HCT116 (cell line): ENCODE data around the gene HCRTR2. TPM values are rescaled to one million over a fixed set of nuclear protein-coding genes. Genes with fewer than 3 reads are reported as not detected.

Experiments
- ATAC-seq: fragments of 200-7000 bp; cut with Tn5 transposase; 2 replicates; pipeline ENCODE4 v1.9.1; 2020; ENCODE audit warnings: mild to moderate bottlenecking, moderate library complexity
- BruUV-seq: library from RNA; stranded (reverse); fragments of 400-500 nt; replicated peaks from 2 replicates; lab custom pipeline; 2021; lab: Mats Ljungman, UMichigan
- CTCF ChIA-PET: fragments of 300-600 bp; sonication (Branson Sonifier 250); formaldehyde crosslinking; loops from one replicate; lab custom pipeline; 2021; ENCODE audit warnings: antibody characterized with exemption; lab: Charles Lee
- POLR2A ChIA-PET: fragments of 300-600, 350-600 bp; sonication (Branson Sonifier 250); formaldehyde crosslinking; loops from one replicate; lab custom pipeline; 2021; ENCODE audit warnings: antibody characterized with exemption; lab: Charles Lee
- RAD21 ChIA-PET, 2 experiments: fragments of 300-600 bp; sonication (Branson Sonifier 250); formaldehyde crosslinking; loops; one replicate each; lab custom pipeline; 2023; ENCODE audit warnings: low total read pairs in 2 of 2; ENCODE audit not compliant: uncharacterized antibody in 2 of 2, unreplicated experiment in 2 of 2, low non-redundant PET in 1 of 2; lab: Charles Lee
- DNase-seq: peaks from one replicate; pipeline ENCODE4 v3.0.0-alpha.2; 2010; ENCODE audit warnings: low read depth, low spot score
- H2AFZ ChIP-seq: fragments of 200-600 bp; shearing (Covaris generic), sonication (generic); 2 replicates; pipeline ENCODE4 v1.6.1; 2017; ENCODE audit warnings: low read depth, mixed run types, mixed read lengths, antibody characterized with exemption, low read length; ENCODE audit not compliant: poor library complexity, severe bottlenecking
- H3K27ac ChIP-seq: 2 replicates; pipeline ENCODE4 v1.5.1; 2012; ENCODE audit warnings: low read depth, low read length
- H3K27me3 ChIP-seq: fragments of 200-600 bp; sonication (generic); 2 replicates; pipeline ENCODE4 v1.6.1; 2016; ENCODE audit warnings: mixed run types, low read length, mixed read lengths; ENCODE audit not compliant: insufficient read depth
- H3K36me3 ChIP-seq, 2 experiments: fragments of 200-500 bp in 1 of 2; fragments of 200-600 bp in 1 of 2; sonication (Bioruptor generic) in 1 of 2; sonication (generic) in 1 of 2; 2 replicates each; pipeline versions ENCODE4 v1.5.1 to v1.6.1; 2014 to 2016; ENCODE audit warnings: low read length in 2 of 2, inconsistent platforms in 1 of 2, mixed read lengths in 1 of 2, mixed run types in 1 of 2; ENCODE audit not compliant: insufficient read depth in 2 of 2, control insufficient read depth in 1 of 2
- H3K4me1 ChIP-seq, 2 experiments: fragments of 200-600 bp in 1 of 2; sonication (generic) in 1 of 2; 2 replicates each; pipeline versions ENCODE4 v1.5.1 to v1.6.1; 2012 to 2017; ENCODE audit warnings: low read length in 2 of 2, inconsistent platforms in 1 of 2, mild to moderate bottlenecking in 1 of 2, mixed read lengths in 1 of 2, mixed run types in 1 of 2, moderate library complexity in 1 of 2; ENCODE audit not compliant: insufficient read depth in 2 of 2, control insufficient read depth in 1 of 2
- H3K4me2 ChIP-seq: fragments of 200-600 bp; sonication (generic); 2 replicates; pipeline ENCODE4 v1.6.1; 2017; ENCODE audit warnings: mixed run types, low read length, mixed read lengths
- H3K4me3 ChIP-seq, 2 experiments: fragments of 200-600 bp in 1 of 2; sonication (generic) in 1 of 2; replicated peaks in 1 of 2; 2 replicates each; pipeline ENCODE4 v1.5.1; 2011 to 2016; ENCODE audit warnings: low read length in 2 of 2, control low read depth in 1 of 2, low read depth in 1 of 2, mild to moderate bottlenecking in 1 of 2, mixed read lengths in 1 of 2, mixed run types in 1 of 2
- H3K79me2 ChIP-seq: fragments of 200-600 bp; sonication (generic); 2 replicates; pipeline ENCODE4 v1.6.1; 2017; ENCODE audit warnings: mild to moderate bottlenecking, mixed run types, low read length, moderate library complexity, mixed read lengths; ENCODE audit not compliant: insufficient read depth
- H3K9ac ChIP-seq: fragments of 200-600 bp; sonication (generic); 2 replicates; pipeline ENCODE4 v1.6.1; 2016; ENCODE audit warnings: low read length, mixed read lengths
- H3K9me2 ChIP-seq: fragments of 200-600 bp; sonication (generic), shearing (Covaris generic); 2 replicates; pipeline ENCODE4 v1.6.1; 2017; ENCODE audit warnings: mixed run types, mild to moderate bottlenecking, moderate library complexity; ENCODE audit not compliant: insufficient read depth
- H3K9me3 ChIP-seq, 2 experiments: fragments of 200-500 bp in 1 of 2; fragments of 200-600 bp in 1 of 2; sonication (Bioruptor generic) in 1 of 2; sonication (generic) in 1 of 2; 2 replicates each; pipeline ENCODE4 v1.6.1; 2014 to 2017; ENCODE audit warnings: low read length in 2 of 2, mixed read lengths in 2 of 2, inconsistent platforms in 1 of 2, low read depth in 1 of 2, mild to moderate bottlenecking in 1 of 2, mixed run types in 1 of 2, moderate library complexity in 1 of 2; ENCODE audit not compliant: control insufficient read depth in 1 of 2, insufficient read depth in 1 of 2
- H4K20me1 ChIP-seq: fragments of 200-600 bp; sonication (generic), shearing (Covaris generic); 2 replicates; pipeline ENCODE4 v1.6.1; 2017; ENCODE audit warnings: mixed run types, mild to moderate bottlenecking, moderate library complexity; ENCODE audit not compliant: insufficient read depth
- ATF3 ChIP-seq: IDR thresholded peaks from 2 replicates; pipeline ENCODE4 v1.6.1; 2012
- CBX3 ChIP-seq: IDR thresholded peaks from 2 replicates; pipeline ENCODE4 v1.6.1; 2012; ENCODE audit warnings: low read depth
- CEBPB ChIP-seq: IDR thresholded peaks from 2 replicates; pipeline ENCODE4 v1.6.1; 2012; ENCODE audit warnings: low read depth
- CTCF ChIP-seq, 3 experiments: fragments of 200-600 bp in 1 of 3; sonication (generic) in 1 of 3; IDR thresholded peaks in 2 of 3; conservative IDR thresholded peaks in 1 of 3; 2 replicates each; pipeline ENCODE4 v1.5.1; 2012 to 2017; ENCODE audit warnings: low read depth in 2 of 3, low read length in 2 of 3, antibody characterized with exemption in 1 of 3, borderline replicate concordance in 1 of 3, control low read depth in 1 of 3, mild to moderate bottlenecking in 1 of 3, mixed read lengths in 1 of 3, mixed run types in 1 of 3, moderate library complexity in 1 of 3; ENCODE audit not compliant: insufficient read depth in 1 of 3
- EGR1 ChIP-seq: IDR thresholded peaks from 2 replicates; pipeline ENCODE4 v1.6.1; 2012; ENCODE audit warnings: low read depth
- EZH2 ChIP-seq: fragments of 200-600 bp; sonication (generic); IDR thresholded peaks from 2 replicates; pipeline ENCODE4 v1.6.1; 2017; ENCODE audit warnings: antibody characterized with exemption, mixed run types
- FOSL1 ChIP-seq: IDR thresholded peaks from 2 replicates; pipeline ENCODE4 v1.6.1; 2012; ENCODE audit warnings: low read depth
- POLR2A ChIP-seq: IDR thresholded peaks from 2 replicates; pipeline ENCODE4 v1.7.0; 2011; ENCODE audit warnings: borderline replicate concordance; ENCODE audit not compliant: insufficient read depth, insufficient read length; ENCODE audit errors: extremely low read depth
- POLR2AphosphoS5 ChIP-seq: IDR thresholded peaks from 2 replicates; pipeline ENCODE4 v1.6.1; 2011; ENCODE audit warnings: mild to moderate bottlenecking, low read depth, low read length, moderate library complexity
- SIN3A ChIP-seq: IDR thresholded peaks from 2 replicates; pipeline ENCODE4 v1.6.1; 2012; ENCODE audit warnings: low read depth
- SP1 ChIP-seq: IDR thresholded peaks from 2 replicates; pipeline ENCODE4 v1.6.1; 2012; ENCODE audit warnings: low read depth
- SRF ChIP-seq: IDR thresholded peaks from 2 replicates; pipeline ENCODE4 v1.6.1; 2012; ENCODE audit warnings: low read depth
- YY1 ChIP-seq: IDR thresholded peaks from 2 replicates; pipeline ENCODE4 v1.6.1; 2011; ENCODE audit warnings: low read length, low read depth, moderate library complexity, mild to moderate bottlenecking; ENCODE audit not compliant: insufficient replicate concordance; ENCODE audit errors: extremely low read depth
- ZBTB33 ChIP-seq: IDR thresholded peaks from 2 replicates; pipeline ENCODE4 v1.6.1; 2011; ENCODE audit warnings: mild to moderate bottlenecking, low read length, moderate library complexity; ENCODE audit not compliant: insufficient replicate concordance; ENCODE audit errors: extremely low read depth
- ZFX ChIP-seq: fragments of 450-650 bp; IDR thresholded peaks from 2 replicates; pipeline ENCODE4 v1.6.1; 2017
- intact Hi-C: fragments of 100-400 bp; cut with micrococcal nuclease; formaldehyde crosslinking; loops from 2 replicates; pipeline ENCODE4 v1.10.0; 2022
- total RNA-seq: library from RNA; stranded (reverse); gene quantifications from one replicate; pipeline ENCODE4 v1.2.1, GENCODE V29; 2021; ENCODE audit not compliant: unreplicated experiment

Gene HCRTR2
- total RNA-seq, 1 experiment from 2014 or later: not detected

- no peaks in the 10 kb centered on the region for H3K27me3 ChIP-seq
- H3K9me2 ChIP-seq: no peaks in the 10 kb centered on the region
- H3K27ac ChIP-seq: no peak overlapping the region
- H3K4me3 ChIP-seq: no peak overlapping the region
- no peak overlapping the region for H3K9ac ChIP-seq
- RAD21 ChIA-PET: no interaction called here
- no peak overlapping the region for H2AFZ ChIP-seq
- BruUV-seq: no TSS peak
- H3K4me2 ChIP-seq: no peak overlapping the region
- no peaks in the 10 kb centered on the region for H3K9me3 ChIP-seq
- intact Hi-C loops: loop anchor here (5.0 kb wide), 1 partner anchor 662 kb away; no protein-coding TSS in a partner anchor
- DNase-seq (no peak), ATAC-seq (no peak)
- no peak for TF ChIP-seq SIN3A
- TF ChIP-seq ZFX: no peak
- TF ChIP-seq CTCF (IDR thresholded peaks at IDR 0.05 in 2 of 3, conservative IDR thresholded peaks at IDR 0.05 in 1 of 3; ENCODE audit: borderline replicate concordance in 1 of 3, insufficient read depth in 1 of 3, low read depth in 2 of 3, low read length in 2 of 3): no peak
- no peak for TF ChIP-seq POLR2AphosphoS5
- TF ChIP-seq SRF: no peak
- TF ChIP-seq ZBTB33: no peak
- no peak for TF ChIP-seq ATF3
- no peak for TF ChIP-seq CEBPB
- TF ChIP-seq SP1: no peak
- no peak for TF ChIP-seq CBX3
- no peak for TF ChIP-seq EGR1
- TF ChIP-seq POLR2A: no peak
- TF ChIP-seq YY1: no peak
- no peak for TF ChIP-seq FOSL1
- TF ChIP-seq EZH2: no peak
- no peaks in the 10 kb centered on the region for H4K20me1 ChIP-seq
- H3K4me1 ChIP-seq: no peaks in the 10 kb centered on the region
- CTCF ChIA-PET: no interaction called here
- H3K79me2 ChIP-seq: no peaks in the 10 kb centered on the region
- POLR2A ChIA-PET: no interaction called here
- no peaks in the 10 kb centered on the region for H3K36me3 ChIP-seq
Observed at GRCh38 chr6:55290736-55291135, 116.4 kb downstream of the HCRTR2 start.
